T-cell (primary cell): Measurements from ENCODE around the gene TBC1D3B. TPM values are rescaled to one million over a fixed set of nuclear protein-coding genes. Genes with fewer than 3 reads are reported as not detected.

ENCODE experiments used
- ATAC-seq, 4 experiments: fragments of 200-7000 bp in 3 of 4; fragments of 150-1000 bp in 1 of 4; cut with Tn5 transposase; replicated peaks in 1 of 4; 1 replicate in 3 of 4; 2 replicates in 1 of 4; pipeline ENCODE4 v1.10.0; 2021; ENCODE audit warnings: moderate library complexity in 3 of 4, mild to moderate bottlenecking in 2 of 4, moderate number of reproducible peaks in 1 of 4
- CTCF ChIA-PET, 2 donors: fragments of 300-600 bp; sonication (Branson Sonifier 250); formaldehyde crosslinking; loops; one replicate each; lab custom pipeline; 2022; ENCODE audit warnings: antibody characterized with exemption in 2 of 2; lab: Charles Lee
- POLR2A ChIA-PET, 2 donors: fragments of 300-600 bp; sonication (Branson Sonifier 250); formaldehyde crosslinking; loops; one replicate each; lab custom pipeline; 2022; ENCODE audit warnings: antibody characterized with exemption in 2 of 2; lab: Charles Lee
- DNase-seq, 35 experiments: peaks; one replicate each; pipeline versions ENCODE4 v3.0.0 to v3.0.0-alpha.2; 2013 to 2023
- H3K27ac ChIP-seq: one replicate; pipeline ENCODE4 v1.5.1; 2013; ENCODE audit warnings: low read length
- H3K27me3 ChIP-seq, 2 experiments: replicated peaks in 1 of 2; 1 replicate in 1 of 2; 2 replicates in 1 of 2; pipeline versions ENCODE4 v1.6.1 to v1.7.0; 2013; ENCODE audit warnings: low read length in 1 of 2, mixed read lengths in 1 of 2; ENCODE audit not compliant: control insufficient read depth in 2 of 2, insufficient read depth in 2 of 2; ENCODE audit errors: extremely low read depth in 1 of 2
- H3K36me3 ChIP-seq, 2 donors: 1 replicate in 1 of 2; 2 replicates in 1 of 2; pipeline versions ENCODE4 v1.6.1 to v1.7.0; 2013; ENCODE audit warnings: low read length in 1 of 2; ENCODE audit not compliant: control insufficient read depth in 2 of 2, insufficient read depth in 1 of 2; ENCODE audit errors: extremely low read depth in 1 of 2
- H3K4me1 ChIP-seq, 2 experiments: 1 replicate in 1 of 2; 2 replicates in 1 of 2; pipeline versions ENCODE4 v1.6.1 to v1.7.0; 2013; ENCODE audit warnings: low read length in 2 of 2, mixed read lengths in 1 of 2; ENCODE audit not compliant: insufficient read depth in 2 of 2, control insufficient read depth in 1 of 2; ENCODE audit errors: extremely low read depth in 1 of 2
- H3K4me3 ChIP-seq, 2 donors: 1 replicate in 1 of 2; 2 replicates in 1 of 2; pipeline versions ENCODE4 v1.5.1 to v1.7.0; 2013; ENCODE audit warnings: mild to moderate bottlenecking in 2 of 2, low read length in 1 of 2, moderate library complexity in 1 of 2; ENCODE audit not compliant: control insufficient read depth in 1 of 2; ENCODE audit errors: extremely low read depth in 1 of 2
- H3K9me3 ChIP-seq: 2 replicates; pipeline ENCODE4 v1.7.0; 2013
- H3K27ac Mint-ChIP-seq, 2 donors: one replicate each; pipeline ENCODE4 v1.8.0; 2020 to 2021; ENCODE audit warnings: mild to moderate bottlenecking in 2 of 2, mixed read lengths in 2 of 2
- H3K27me3 Mint-ChIP-seq, 2 donors: one replicate each; pipeline ENCODE4 v1.8.0; 2021 to 2022; ENCODE audit warnings: mixed read lengths in 2 of 2
- H3K36me3 Mint-ChIP-seq: one replicate; pipeline ENCODE4 v1.8.0; 2021; ENCODE audit warnings: mixed read lengths
- H3K4me1 Mint-ChIP-seq, 3 donors: one replicate each; pipeline ENCODE4 v1.8.0; 2020 to 2022; ENCODE audit warnings: mixed read lengths in 3 of 3, mild to moderate bottlenecking in 1 of 3
- H3K4me3 Mint-ChIP-seq, 3 donors: one replicate each; pipeline ENCODE4 v1.8.0; 2020 to 2022; ENCODE audit warnings: mild to moderate bottlenecking in 3 of 3, mixed read lengths in 3 of 3, moderate library complexity in 3 of 3
- H3K9me3 Mint-ChIP-seq, 3 donors: one replicate each; pipeline ENCODE4 v1.8.0; 2020 to 2022; ENCODE audit warnings: mixed read lengths in 3 of 3
- WGBS: methylation state at CpG from one replicate; pipeline ENCODE4 v1.1.5; 2013; ENCODE audit warnings: missing lambda C conversion rate; ENCODE audit not compliant: insufficient coverage; 5-methylcytosine and 5-hydroxymethylcytosine counted together
- total RNA-seq, 35 experiments: library from RNA in 6 of 35; stranded (reverse) in 6 of 35; fragments of 120-200 nt in 1 of 35; gene quantifications; one replicate each; pipeline versions ENCODE4 v1.2.1 to v1.2.4 and lab custom pipeline; 2013 to 2026

The TBC1D3B gene
- total RNA-seq, 5 donors from 2014 or later (not counting 1 experiment from before 2014, with no cell fraction given): 6.1 to 13.7 (median 12.2) TPM

- Mint-ChIP-seq H3K4me1 (peaks cover 0 to 1% (median 0%) of the 10 kb centered on the region in 3 donors), H3K4me3 (no peak overlapping the region), H3K9me3 (no peaks in the 10 kb centered on the region), H3K27ac (no peak overlapping the region), H3K27me3 (peaks cover 7 to 9% of the 10 kb centered on the region in 2 donors), H3K36me3 (no peaks in the 10 kb centered on the region)
- no peaks in the 10 kb centered on the region for H3K36me3 ChIP-seq
- DNase-seq (no peak), ATAC-seq (no peak)
- no peaks in the 10 kb centered on the region for H3K9me3 ChIP-seq
- H3K4me1 ChIP-seq: peaks cover 0 to 8% of the 10 kb centered on the region in 2 experiments
- no peak overlapping the region for H3K27ac ChIP-seq
- WGBS: no CpG with 5 or more reads among the region's 3 CpGs
- H3K4me3 ChIP-seq: no peak overlapping the region
- ChIA-PET POLR2A (no interaction called here), CTCF (no interaction called here)
- no peaks in the 10 kb centered on the region for H3K27me3 ChIP-seq
Measured at GRCh38 chr17:36120221-36120620, 56.2 kb downstream of the TBC1D3B start.

- no peaks in the 10 kb centered on the region for H3K36me3 Mint-ChIP-seq
- DNase-seq (no peak), ATAC-seq (no peak)
- Histone ChIP-seq H3K9me3 (no peaks in the 10 kb centered on the region), H3K4me3 (peak overlapping the region in 1 of 2 donors; percentile 14), H3K36me3 (no peaks in the 10 kb centered on the region), H3K27me3 (no peaks in the 10 kb centered on the region), H3K4me1 (peaks cover 0 to 8% of the 10 kb centered on the region in 2 experiments), H3K27ac (no peak overlapping the region)
- 88% methylated on average over 9 of the region's 12 CpGs for WGBS
- peaks cover 0 to 1% (median 0%) of the 10 kb centered on the region in 3 donors for H3K4me1 Mint-ChIP-seq
- POLR2A ChIA-PET: interaction anchor here in 1 of 2 donors (0.6 kb wide), 1 partner anchor 66 kb away, joined by 8 read pairs; no protein-coding TSS in a partner anchor
- no peak overlapping the region for H3K4me3 Mint-ChIP-seq
- H3K27me3 Mint-ChIP-seq: peaks cover 7 to 16% of the 10 kb centered on the region in 2 donors
- CTCF ChIA-PET: no interaction called here
- H3K27ac Mint-ChIP-seq: no peak overlapping the region
- no peaks in the 10 kb centered on the region for H3K9me3 Mint-ChIP-seq
Measured at GRCh38 chr17:36118477-36119353, 57.7 kb downstream of the TBC1D3B start.

GRCh38 chr17:36117505-36118382 is 58.7 kb downstream of the TBC1D3B start:
- POLR2A ChIA-PET: no interaction called here
- H3K27me3 ChIP-seq: no peaks in the 10 kb centered on the region
- no peak overlapping the region for H3K27ac ChIP-seq
- Mint-ChIP-seq H3K4me3 (no peak overlapping the region), H3K36me3 (no peaks in the 10 kb centered on the region), H3K9me3 (peaks cover 0 to 2% (median 1%) of the 10 kb centered on the region in 3 donors), H3K27ac (no peak overlapping the region), H3K27me3 (peaks cover 7 to 16% of the 10 kb centered on the region in 2 donors), H3K4me1 (peaks cover 0 to 1% (median 0%) of the 10 kb centered on the region in 3 donors)
- WGBS: no CpG with 5 or more reads among the region's 5 CpGs
- ATAC-seq (no peak), DNase-seq (no peak)
- H3K4me1 ChIP-seq: peaks cover 0 to 8% of the 10 kb centered on the region in 2 experiments
- H3K36me3 ChIP-seq: no peaks in the 10 kb centered on the region
- H3K4me3 ChIP-seq: peak overlapping the region in 1 of 2 donors; percentile 35
- H3K9me3 ChIP-seq: no peaks in the 10 kb centered on the region
- CTCF ChIA-PET: interaction anchor here in 1 of 2 donors (1.1 kb wide), 1 partner anchor 10 kb away, joined by 3 read pairs; no protein-coding TSS in a partner anchor

Other genes with a start within 250 kb of the TBC1D3B start
- 1 to 10 TPM in 2 of 5 donors, under 1 TPM in 3; 0.40 to 1.5 (median 0.83) TPM for gene RDM1, start 245.9 kb downstream of the TBC1D3B start, total RNA-seq
- not detected for gene LYZL6, start 232.9 kb downstream of the TBC1D3B start, total RNA-seq
- gene CCL16, start 195.1 kb downstream of the TBC1D3B start, total RNA-seq: not detected
- not detected for gene CCL14, start 189.9 kb downstream of the TBC1D3B start, total RNA-seq
- gene CCL15, start 175.1 kb downstream of the TBC1D3B start, total RNA-seq: not detected
- gene CCL23, start 158.7 kb downstream of the TBC1D3B start, total RNA-seq: not detected
- not detected for gene CCL18, start 112.4 kb downstream of the TBC1D3B start, total RNA-seq
- 1 to 10 TPM; 2.0 to 6.0 (median 4.8) TPM for gene CCL3, start 86.5 kb downstream of the TBC1D3B start, total RNA-seq
- 10 to 100 TPM in 3 of 5 donors, 1 to 10 TPM in 2; 6.2 to 20.4 (median 16.1) TPM for gene CCL4, start 72.8 kb downstream of the TBC1D3B start, total RNA-seq
- gene CCL3L1, start 20.1 kb upstream of the TBC1D3B start, total RNA-seq: 1 to 10 TPM; 1.1 to 7.5 (median 1.4) TPM
- gene CCL4L2, start 34.4 kb upstream of the TBC1D3B start, total RNA-seq: 10 to 100 TPM in 1 of 5 donors, 1 to 10 TPM in 4; 1.1 to 12.6 (median 2.2) TPM
- gene TBC1D3I, start 87.9 kb upstream of the TBC1D3B start, total RNA-seq: 1 to 10 TPM in 1 of 5 donors, under 1 TPM in 3, not detected in 1; 0.30 to 1.1 (median 0.61) TPM
- gene TBC1D3G, start 147.2 kb upstream of the TBC1D3B start, total RNA-seq: 1 to 10 TPM in 1 of 5 donors, not detected in 4; 4.9 TPM
- under 1 TPM in 1 of 5 donors, not detected in 4; 0.66 TPM for gene TBC1D3H, start 211.8 kb upstream of the TBC1D3B start, total RNA-seq